HG03565 (cell line): ENCODE measurements around the gene GAL3ST1.
"Not testable (repeated sequence)": the region's sequence is repeated elsewhere in the genome, so short reads cannot be mapped to it uniquely, and the experiment has no call there.

ENCODE experiments used
- ATAC-seq: cut with Tn5 transposase; IDR thresholded peaks from one replicate; pipeline ENCODE4 v1.9.1; 2021; ENCODE audit warnings: mild to moderate bottlenecking, moderate library complexity; ENCODE audit not compliant: unreplicated experiment

GAL3ST1 gene

DNA sequence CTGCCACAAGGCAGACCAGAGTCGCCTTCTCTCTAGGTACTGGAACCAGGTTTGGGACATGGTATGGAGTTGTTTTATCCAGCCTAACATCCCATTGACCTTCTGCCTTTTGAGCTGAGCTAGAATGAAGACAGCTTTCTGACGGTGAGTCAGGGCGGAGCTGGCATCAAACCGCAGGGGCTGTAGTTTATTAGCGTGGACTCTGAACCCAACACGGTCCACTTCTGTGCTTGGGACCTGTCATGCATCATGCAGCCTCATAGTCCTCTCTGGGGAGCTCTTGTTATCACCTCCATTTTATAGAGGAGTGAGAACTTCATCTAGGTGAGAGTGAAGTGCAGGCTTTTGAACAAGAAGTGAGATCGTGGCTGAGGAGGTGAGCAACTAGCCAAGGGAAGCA is 8.3 kb downstream of the GAL3ST1 start:
- ATAC-seq = no peak

DNA sequence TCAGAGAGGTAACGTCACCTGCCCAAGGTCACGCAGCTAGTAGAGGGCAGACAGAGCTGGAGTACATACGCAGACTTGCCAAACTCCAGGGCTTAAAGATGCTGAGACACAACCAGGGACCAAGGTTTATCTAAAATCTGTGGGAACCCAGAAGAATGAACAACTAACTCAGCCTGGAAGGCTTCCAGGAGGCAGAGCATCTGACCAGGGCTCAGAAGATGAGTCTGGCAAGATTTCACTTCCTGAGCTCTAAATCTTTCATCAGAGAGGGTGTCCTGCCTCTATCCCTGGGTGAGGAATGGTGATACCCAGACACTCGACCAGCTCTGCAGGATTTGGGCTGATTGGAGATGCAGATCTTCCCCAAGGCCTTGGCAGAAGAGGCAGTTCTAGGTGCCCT is 9.1 kb downstream of the GAL3ST1 start:
- ATAC-seq = no peak

DNA sequence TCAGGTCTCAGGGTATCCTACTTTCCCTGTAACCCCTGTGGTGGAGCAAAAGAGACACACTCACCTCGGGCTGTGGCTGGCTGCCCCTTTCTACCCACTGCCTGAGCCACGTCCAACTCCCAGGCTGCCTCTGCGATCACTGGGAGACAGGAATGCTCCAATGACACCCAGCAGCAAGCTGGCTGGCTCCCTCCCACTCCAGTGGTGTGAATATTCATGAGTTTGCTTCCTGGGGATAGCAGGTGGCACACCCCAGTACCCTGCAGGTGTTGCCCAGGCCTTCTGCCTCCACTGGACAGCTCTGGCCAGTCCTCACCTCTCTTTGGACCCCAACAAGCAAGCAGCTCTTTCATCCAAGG is 9.7 kb downstream of the GAL3ST1 start:
- no peak for ATAC-seq

DNA sequence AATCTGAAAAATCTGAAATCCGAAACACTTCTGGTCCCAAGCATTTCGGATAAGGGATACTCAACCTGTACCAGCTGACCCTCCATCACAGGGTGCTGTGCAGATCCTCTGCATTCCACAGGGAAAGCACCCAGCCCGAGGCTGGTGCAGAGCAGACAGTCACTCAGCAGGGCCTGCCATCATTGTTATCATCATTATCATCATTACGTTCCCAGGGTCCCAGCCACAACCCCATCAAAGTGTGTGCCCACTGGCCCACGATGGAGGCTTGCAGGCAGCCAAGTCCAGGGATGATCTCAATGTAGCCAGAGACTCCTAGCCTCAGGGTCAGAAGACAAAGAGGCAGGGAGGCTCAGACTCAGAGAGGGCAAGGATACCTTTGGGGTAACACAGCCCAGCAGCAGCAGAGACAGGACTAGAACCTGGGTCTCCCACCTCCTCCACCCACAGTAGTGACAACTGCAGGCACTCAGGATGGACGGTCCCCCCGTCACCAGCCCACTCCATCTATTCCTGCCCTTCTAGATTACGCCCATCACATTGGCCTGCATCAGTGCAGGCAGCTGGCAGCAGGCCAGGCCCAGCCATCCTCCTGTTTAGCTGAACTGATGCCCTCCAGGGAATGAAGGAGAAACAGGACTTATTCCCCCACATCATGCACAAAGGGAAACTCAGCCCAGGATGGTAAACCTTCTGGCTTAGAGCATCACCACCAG is 10.3 kb downstream of the GAL3ST1 start:
- no peak for ATAC-seq

DNA sequence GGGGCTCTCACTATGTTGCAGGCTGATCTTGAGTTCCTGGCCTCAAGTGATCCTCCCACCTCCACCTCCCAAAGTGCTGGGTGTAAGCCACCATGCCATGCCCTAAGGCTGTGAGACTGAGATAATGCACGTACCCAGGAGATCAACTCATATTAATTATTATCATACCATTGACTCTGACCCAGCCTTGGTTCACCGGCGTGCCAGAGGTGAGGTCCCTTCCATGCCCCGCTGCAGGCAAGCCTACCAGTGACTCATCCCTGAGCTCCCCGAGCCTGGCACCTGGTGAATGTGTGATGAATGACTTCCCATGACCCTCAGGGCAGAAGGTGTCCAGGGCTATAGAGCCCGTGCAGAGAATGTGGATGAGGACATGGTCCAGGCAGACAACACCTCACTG is 12.1 kb downstream of the GAL3ST1 start:
- no peak for ATAC-seq

DNA sequence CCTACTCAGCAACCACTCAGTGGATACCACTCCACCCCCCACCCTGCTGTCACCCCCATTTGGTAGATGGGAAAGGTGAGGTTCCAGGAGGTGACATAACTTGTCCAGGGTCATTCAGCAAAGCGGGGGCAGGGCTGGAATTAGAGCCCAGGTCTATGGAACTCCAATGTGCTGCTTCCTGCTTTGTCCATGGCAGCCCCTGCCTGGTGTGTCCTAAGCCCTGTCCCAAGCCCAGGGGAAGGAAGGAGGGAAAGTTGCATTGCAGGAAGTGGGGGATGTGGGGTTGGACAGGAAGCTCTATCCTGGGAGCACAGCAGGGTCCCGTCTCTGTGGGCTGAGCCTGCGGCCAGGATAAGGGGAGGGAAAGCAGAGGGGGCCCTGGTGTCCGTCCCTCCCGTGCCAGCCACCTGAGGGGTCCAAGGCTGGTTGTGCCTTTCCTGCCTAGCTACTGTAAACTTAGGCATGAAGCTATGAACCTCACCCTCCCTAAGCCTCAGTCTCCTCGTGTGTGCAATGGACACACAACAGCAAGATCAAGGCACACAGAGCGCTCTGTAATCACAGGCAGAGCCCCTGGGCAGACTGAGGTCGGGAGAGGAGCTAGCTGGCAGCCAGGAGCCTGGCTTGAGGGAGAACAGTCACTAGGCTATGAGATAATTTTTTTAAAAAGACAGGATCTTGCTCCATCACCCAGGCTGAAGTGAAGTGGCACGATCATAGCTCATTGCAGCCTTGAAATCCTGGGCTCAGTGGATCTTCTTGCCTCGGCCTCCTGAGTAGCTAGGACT is 12.9 kb downstream of the GAL3ST1 start:
- ATAC-seq = no peak

DNA sequence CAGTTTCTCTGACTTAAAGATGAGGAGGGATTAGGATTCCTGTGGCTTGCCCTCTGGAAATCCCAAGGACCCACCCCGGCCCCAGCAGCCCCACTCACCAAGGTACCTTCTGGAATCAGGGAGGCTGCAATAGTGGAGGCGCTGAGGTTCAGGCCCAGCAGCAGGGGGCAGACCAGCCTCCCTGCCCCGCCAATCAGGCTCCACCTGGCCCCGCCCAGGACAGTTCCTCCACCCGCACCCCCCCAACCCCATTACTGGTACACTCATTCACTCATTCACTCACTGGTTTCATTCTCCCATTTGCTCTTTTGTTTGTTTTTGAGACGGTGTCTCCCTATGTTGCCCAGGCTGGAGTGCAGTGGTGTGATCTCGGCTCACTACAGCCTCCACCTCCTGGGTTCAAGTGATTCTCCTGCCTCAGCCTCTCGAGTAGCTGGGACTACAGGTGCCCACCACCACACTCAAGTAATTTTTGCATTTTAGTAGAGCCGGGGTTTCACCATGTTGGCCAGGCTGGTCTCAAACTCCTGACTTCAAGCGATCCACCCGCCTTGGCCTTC is 13.7 kb downstream of the GAL3ST1 start:
- not testable (repeated sequence) for ATAC-seq

DNA sequence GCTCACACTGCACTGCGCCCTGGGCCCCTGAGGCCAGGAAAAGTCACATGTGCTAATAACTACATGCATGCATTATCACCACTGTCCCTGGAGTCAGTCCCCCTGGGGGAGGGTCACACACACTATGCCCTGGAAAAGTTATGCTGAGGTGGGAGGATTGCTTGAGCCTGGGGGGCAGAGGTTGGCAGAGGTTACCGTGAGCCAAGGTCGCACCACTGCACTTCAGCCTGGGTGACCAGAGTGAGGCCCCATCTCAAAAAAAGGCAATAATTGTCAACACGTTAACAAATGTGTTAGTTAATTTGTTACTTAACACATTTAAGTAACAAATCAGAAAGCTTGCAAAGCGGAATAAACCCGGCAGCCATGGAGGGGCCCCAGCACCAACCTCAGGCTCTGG is 14.6 kb downstream of the GAL3ST1 start:
- ATAC-seq = no peak

DNA sequence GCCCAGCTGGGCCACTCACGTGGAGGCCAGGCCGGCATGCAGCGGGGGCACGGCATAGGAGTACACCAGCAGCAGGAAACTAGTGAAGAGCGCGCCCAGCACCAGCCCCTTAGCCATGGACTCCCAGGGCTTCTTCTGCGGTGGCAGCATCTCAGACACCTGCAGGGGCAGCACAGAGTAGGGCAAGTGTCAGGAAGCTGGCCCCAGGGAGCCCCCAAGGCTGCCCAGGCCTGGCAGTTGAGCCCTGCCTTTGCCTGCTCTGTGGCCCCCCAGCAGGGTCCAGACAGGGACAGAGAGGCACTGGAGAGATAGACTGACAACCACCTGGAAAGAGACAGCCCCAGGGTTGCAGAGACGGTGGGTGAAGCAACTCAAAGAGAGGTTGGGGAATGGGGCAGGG is 17.2 kb downstream of the GAL3ST1 start:
- no peak for ATAC-seq

DNA sequence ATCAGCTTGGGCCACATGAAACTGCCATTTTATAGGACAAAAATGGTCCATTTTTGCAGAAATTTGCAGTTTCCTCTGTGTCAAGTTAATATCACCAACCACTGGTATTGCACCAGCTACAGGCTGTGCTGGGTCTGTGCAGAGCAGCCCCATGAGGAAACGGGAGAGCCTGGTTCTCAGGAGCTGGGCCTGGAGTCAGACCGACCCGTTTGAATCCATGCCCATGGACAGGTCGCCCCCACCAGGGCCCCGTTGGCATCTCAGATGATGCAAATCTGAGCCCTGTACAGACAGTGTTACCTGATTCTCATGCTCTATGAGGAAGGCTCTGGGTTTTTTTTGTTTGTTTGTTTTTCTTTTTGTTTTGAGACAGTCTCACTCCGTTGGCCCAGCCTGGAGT is 18.1 kb downstream of the GAL3ST1 start:
- ATAC-seq = no peak

DNA sequence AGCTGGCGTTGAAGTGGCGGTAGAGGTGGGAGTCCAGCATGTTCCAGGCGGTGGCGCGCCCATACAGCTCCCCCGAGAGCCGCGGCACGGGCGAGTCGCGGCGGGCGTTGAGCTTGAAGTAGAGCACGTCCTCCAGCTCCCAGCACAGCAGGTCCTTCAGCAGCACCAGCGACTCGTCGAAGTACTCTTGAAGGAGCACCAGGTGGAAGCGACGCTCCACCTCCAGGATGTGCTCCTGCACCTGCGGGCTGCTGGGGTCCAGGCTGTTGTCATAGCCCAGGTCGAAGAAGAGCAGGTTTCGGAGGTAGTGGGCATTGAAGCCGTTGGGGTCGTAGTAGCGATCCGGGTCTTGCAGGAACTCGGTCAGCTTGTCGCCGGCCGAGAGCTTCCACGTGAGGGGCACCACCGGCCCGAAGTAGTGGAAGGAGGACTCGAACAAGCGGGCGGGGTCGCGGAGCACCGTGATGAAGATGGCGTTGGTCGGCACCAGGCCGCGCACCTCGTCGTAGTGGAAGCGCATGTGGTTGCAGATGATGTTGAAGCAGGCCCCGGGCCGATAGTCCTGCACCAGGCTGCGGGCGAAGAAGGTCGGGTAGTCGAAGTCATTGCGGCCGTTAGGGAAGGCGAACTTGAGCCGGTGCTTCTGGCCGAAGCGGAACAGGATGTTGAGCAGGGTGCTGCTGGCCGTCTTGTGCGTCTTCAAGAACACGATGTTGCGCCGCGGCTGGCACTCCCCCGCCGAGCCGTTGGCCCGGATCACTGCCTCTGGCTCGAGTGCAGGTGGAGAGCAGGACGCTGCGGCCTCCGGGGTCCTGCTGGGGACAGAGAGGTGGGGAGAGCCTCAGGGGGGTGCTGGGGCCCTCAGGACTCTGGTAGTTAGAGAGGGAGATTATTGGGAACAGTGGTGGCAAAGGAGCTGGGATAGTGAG is 18.9 kb downstream of the GAL3ST1 start:
- no peak for ATAC-seq

DNA sequence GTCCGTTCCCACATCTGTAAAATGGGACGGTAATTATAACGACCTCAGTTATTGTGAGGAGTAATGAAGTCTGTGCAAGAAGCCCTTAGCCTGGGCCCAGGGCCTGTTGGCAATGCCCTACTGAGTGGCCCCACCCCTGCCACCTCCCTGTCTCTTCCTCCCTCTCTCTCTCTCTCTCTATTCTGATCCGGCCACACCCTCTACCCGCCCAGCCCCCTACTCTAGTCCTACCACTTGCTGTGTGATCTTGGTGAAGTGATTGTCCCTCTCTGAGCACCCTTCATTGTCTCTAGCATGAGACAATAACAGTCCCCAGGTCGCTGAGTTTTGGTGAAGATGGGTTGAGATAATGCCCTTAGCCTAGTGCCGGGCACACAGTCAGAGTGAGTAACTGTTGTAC is 20.5 kb downstream of the GAL3ST1 start:
- no peak for ATAC-seq

DNA sequence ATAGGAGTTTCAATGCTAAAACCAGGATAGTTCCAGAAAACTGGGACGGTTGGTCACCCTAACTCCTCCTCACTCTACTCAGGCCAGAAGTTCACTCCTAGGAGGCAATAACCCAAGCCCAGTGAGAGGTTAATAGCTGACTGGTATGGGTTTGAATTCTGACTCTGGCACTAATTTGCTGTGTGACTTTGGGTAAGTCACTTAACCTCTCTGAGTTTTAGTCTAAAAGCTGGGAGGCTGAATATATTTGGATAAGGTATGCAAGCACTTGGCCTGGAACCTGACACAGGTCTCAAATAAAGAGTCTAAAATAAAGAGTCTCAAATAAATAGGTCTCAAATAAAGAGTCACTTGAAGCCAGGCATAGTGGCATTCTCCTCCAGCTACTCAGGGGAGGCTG is 21.7 kb downstream of the GAL3ST1 start:
- ATAC-seq = no peak

DNA sequence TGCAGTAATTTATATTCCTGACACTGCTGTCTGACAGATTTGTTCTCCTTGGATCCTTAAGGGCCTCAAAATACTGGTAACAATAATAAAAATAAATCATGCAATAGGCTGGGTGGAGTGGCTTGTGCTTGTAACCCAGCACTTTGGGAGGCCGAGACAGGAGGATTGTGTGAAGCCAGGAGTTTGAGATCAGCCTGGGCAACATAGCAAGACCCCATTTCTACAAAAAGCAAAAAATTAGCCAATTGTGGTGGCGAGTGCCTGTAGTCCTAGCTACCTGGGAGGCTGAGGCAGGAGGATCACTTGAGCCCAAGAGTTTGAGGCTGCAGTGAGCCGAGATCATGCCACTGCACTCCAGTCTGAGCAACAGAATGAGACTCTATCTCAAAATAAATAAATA is 22.7 kb downstream of the GAL3ST1 start:
- ATAC-seq = not testable (repeated sequence)

DNA sequence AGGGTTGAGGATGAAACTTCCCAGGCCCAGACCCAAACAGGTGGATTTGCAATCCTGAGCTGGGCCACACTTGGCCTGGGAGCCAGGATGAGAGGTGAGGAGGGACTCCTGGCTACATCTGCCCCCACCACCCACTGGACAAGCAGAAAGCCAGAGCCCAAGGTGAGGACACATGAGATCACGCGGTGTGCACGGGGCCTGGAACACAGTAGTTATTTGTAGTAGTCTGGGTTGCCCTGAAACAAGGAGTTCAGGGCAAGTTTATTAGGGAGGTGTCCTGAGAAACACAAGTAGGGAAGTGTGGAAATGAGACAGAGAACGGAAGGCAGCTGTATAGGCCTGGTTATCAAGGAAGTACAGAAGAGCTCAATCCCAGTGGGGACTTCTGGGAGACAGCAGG is 27.3 kb downstream of the GAL3ST1 start:
- no peak for ATAC-seq

DNA sequence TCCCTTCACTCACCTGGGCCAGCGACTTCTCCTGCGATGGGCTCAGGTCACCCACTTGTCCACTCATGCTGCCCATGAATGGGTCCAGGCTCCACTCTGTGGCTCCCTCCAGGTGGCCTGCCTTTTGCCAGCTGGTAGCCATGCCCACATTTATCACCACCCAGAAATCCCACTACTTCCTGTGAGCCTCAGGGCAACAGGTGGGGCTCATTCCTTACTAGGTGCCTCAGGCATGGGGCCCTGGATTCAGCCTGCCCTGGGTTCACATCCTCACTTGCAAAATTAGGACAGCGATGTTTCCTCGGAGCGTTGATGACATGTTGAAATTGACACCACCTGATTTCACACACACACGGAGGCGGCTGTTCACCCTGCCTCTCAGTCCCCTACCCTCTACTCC is 27.8 kb downstream of the GAL3ST1 start, which contains the start of gene SEC14L6:
Gene SEC14L6 (minus strand): TSS at position 126 of the 400 bp plus-strand sequence. CDS start 59 bp downstream, at position 67.
- no peak for ATAC-seq

DNA sequence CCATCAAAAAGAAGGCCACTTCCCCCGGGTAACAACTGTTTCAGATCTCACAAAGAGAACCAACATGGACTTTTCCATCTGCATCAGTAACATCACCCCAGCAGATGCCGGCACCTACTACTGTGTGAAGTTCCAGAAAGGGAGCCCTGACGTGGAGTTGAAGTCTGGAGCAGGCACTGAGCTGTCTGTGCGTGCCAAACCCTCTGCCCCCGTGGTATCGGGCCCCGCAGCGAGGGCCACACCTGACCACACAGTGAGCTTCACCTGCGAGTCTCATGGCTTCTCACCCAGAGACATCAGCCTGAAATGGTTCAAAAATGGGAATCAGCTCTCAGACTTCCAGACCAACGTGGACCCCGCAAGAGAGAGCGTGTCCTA is 31.7 kb downstream of the GAL3ST1 start:
- no peak for ATAC-seq

DNA sequence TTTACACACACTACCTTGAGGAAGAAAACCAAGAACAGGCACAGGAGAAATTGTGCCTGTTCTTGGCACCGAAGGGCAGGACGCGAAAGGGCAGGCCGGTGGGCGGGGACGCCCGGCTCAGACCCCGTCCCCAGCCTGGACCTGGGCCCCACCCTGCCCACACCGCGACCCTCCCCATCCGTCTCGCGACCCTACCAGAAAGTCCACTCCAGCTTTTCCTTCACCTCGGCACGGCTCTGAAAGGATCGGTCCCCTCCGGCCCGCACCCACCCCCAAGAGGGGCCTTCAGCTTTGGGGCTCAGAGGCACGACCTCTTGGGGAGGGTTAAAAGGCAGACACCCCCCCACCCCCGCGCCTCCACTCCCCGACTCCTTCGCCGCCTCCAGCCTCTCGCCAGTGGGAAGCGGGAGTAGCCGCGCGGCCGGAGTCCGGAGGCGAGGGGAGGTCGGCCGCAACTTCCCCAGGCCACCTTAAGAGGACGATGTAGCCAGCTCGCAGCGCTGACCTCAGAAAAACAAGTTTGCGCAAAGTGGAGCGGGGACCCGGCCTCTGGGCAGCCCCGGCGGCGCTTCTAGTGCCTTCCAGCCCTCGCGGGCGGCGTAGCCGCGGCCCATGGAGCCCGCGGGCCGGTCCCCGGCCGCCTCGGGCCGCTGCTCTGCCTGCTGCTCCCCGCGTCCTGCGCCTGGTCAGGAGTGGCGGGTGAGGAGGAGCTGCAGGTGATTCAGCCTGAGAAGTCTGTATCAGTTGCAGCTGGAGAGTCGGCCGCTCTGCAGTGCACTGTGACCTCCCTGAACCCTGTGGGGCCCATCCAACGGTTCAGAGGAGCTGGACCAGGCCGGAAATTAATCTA is 32.3 kb downstream of the GAL3ST1 start:
- no peak for ATAC-seq

DNA sequence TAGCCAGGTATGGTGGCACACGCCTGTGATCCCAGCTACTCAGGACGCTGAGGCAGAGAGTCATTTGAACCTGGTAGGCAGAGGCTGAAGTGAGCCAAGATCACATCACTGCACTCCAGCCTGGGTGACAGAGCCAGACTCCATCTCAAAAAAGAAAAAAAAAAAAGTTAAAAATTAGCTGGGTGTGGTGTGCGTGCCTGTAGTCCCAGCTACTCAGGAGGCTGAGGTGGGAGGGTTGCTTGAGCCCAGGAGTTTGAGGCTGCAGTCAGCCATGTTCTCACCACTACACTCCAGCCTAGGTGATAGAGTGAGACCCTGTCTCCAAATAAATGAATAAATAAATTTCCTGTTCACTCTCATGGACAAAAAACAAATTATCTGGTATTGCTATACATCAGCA is 33.0 kb downstream of the GAL3ST1 start:
- not testable (repeated sequence) for ATAC-seq

DNA sequence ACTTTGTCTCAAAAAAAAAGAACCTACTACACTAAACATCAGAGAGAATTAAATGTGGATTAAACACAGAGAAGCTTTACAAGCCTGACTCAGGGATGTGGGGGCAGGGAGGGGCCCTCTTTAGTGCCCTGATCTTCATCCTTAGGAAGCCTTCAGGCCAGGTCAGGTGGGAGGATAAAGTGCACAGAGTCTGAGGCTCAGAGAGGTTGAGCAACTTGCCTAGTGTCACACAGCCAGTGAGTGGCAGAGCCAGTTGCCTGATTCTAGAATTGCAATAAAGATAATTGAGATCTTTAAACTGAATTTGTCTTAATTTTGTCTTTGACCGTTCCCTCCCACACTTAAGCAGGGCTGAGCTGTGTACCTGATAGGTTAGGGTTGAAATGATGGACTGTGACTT is 35.1 kb downstream of the GAL3ST1 start:
- ATAC-seq = no peak
